Stimulated activated CD4-positive, alpha-beta T cell treated with anti-CD3 and anti-CD28 coated beads, Interleukin-4, amount 100 ng/mL, for 1 hour (primary cell): ENCODE measurements around the gene DYSF.

Experiments used
- DNase-seq: peaks from one replicate; pipeline ENCODE4 v3.0.0-alpha.2; 2020

Gene DYSF

GRCh38 chr2:71503837-71504236 lies 50.5 kb downstream of the DYSF start:
- no peak for DNase-seq

GRCh38 chr2:71504611-71505010 lies 51.2 kb downstream of the DYSF start:
- no peak for DNase-seq

GRCh38 chr2:71505086-71505769 lies 51.9 kb downstream of the DYSF start:
- no peak for DNase-seq

- DNase-seq: no peak
Observed at GRCh38 chr2:71505770-71506140, 52.4 kb downstream of the DYSF start.

GRCh38 chr2:71506222-71507153 lies 53.1 kb downstream of the DYSF start:
- no peak for DNase-seq

DNA sequence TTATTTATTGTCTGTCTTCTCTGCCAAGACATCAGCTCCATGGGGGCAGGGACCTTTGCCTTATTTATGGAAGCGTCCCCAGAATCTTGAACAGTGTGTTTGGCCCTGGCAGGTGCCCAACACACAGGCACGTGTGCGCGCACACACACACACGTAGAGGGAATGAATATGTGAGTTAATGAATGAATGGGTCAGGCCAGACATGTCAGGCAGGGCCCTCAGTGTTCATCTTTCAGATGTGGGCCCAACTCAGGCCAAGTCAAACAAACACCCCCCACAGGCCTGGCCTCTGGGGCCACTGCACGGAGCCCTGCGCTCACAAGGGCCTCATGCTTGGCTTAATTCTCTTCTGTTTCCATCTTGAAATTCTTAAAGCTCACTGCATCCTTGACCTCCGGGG lies 54.1 kb downstream of the DYSF start:
- DNase-seq: no peak

GRCh38 chr2:71510196-71510807 lies 56.9 kb downstream of the DYSF start:
- DNase-seq: peak; percentile 75

DNA sequence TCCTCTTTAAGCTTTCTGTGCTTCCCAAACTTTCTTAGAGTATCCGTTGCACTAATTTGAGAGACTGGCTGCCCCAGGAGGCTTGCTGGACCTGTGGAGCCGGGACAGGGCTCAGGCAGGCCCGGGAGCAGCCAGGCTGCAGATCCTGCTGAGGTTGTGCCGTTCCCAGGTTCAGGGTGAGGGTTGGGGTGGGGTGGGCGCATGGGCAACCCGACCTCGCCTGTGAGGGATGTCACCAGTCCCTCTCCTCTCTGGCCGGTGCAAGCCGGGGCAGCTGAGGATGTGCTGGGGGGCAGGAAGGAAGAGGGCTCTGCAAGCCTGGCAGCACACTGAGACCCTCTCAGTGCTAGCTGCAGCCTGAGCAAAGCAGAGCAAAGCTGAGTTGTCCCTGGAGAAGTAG lies 57.6 kb downstream of the DYSF start:
- DNase-seq: no peak

DNA sequence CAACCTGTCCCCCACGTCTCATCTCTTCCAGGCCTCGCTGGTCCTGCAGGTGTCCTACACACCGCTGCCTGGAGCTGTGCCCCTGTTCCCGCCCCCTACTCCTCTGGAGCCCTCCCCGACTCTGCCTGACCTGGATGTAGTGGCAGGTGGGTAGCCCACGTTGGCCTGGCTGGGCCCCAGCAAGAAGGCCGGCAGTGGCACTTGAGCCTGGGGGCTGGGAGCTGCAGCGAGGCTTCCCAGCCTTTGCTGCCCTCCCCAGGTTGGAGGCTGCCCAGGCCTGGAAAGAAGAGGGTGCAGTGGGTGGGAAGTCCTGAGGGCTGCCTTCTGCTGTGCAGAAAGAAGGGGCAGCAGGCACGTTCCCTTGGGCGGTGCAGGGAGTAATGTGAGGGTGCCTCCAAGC lies 58.4 kb downstream of the DYSF start:
- DNase-seq: no peak

DNA sequence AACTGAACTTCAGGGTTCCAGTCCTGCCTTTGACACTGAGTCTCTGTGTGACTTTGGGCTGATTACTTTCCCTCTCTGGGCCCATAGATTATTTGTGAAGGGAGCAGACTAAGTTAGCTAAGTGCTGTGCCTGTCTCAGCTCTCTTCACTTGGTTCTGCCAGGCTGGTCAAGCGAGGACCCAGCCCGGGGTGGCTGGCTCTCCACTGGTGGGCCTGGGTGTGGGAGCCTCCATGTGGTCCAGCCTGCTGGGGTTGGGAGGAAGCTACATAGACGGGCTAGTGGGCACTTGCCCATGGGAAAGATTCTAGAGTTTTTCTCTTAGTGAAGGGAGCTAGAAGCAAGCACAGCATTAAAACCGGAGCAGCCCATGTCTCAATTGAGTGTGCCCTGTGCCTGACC lies 59.0 kb downstream of the DYSF start:
- no peak for DNase-seq

DNA sequence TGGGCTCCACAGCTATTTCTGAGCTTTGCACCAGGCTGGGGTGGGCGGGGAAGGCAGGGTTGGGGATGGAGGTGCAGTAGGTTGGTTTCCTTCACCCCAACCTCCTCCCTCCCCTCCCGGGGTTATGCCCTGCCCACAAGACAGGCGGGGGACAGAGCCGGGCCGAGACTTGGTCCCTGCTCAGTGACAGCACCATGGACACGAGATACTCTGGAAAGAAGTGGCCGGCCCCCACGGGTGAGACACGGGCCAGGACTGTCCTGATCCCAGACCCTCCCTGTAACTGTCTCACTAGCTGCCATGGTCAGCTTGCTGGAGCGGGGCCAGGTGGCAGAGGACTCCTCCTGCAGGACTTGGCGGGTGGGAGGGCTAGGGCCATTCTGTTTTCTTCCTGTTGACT lies 59.7 kb downstream of the DYSF start:
- no peak for DNase-seq

GRCh38 chr2:71513721-71514120 lies 60.4 kb downstream of the DYSF start:
- no peak for DNase-seq

DNA sequence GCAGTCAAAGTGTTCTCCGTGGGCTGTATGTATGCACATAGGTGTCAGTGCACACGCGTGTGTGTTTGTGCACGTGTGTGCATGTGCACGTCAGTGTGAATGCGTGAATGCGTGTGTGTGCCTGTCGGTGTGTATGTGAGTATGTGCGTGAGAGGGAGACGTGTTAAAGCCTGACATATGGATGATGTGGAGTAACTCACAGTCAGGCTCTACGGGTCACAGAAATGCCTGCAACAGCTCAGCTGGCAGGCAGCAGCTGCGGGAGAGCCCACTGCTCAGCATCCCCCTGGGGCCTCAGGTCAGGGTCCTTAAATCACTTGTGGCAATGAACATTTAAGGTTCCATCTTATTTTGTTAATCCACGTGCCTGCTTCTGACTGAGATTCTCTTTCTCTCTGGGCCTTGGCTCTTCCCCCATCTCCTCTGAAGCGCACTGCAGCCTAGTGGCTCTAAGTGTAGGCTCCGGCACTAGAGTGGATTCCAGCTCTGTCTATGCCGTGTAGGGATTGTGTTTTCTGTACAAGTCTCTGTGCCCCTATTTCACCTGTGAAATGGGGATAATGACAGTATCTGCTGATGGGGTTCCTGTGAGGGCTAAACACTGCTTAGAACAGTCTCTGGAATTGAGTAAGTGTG lies 63.0 kb downstream of the DYSF start:
- no peak for DNase-seq

- DNase-seq: no peak
Observed at GRCh38 chr2:71517851-71518250, 64.5 kb downstream of the DYSF start.

GRCh38 chr2:71521436-71521950 lies 68.1 kb downstream of the DYSF start:
- no peak for DNase-seq

DNA sequence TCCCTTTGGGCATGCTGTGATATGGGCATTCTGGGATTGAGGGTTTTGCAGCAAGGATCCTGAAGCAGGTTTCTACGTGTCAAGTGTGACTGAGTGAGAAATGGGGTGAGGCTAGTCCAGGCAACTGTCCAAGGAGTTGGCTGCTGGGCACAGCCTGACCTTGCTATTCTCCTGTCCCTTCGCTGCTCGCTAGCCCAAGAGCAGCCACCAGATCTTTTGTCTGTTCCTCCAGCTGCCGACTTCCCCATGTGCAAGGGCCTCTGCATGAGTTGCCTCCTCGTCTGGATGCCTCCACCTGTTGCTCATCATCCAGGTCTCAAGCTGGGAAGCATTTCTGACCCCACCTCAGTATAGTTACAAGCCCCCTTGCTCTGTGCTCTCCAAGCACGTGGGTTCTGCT lies 71.1 kb downstream of the DYSF start:
- no peak for DNase-seq

- no peak for DNase-seq
Observed at GRCh38 chr2:71526141-71526540, 72.8 kb downstream of the DYSF start.

DNA sequence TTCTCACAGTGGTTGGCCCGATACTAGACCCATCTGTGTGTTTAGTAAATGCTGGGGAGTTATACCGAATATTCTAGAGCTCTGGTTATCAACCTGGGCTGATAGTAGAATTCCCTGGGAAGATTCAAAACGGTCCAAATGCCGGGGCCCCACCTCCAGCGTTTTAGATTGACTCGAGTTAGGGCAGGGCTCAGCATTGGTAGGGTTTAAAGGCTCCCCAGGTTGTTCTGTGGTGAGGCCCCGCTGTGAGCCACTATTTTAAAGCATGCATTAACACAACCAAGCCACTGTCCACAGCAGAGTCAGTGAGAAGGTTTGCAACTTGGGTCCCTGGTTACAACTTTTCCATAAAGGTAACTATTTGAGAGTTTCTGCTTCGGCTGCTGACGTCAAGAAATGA lies 73.6 kb downstream of the DYSF start:
- DNase-seq: no peak

DNA sequence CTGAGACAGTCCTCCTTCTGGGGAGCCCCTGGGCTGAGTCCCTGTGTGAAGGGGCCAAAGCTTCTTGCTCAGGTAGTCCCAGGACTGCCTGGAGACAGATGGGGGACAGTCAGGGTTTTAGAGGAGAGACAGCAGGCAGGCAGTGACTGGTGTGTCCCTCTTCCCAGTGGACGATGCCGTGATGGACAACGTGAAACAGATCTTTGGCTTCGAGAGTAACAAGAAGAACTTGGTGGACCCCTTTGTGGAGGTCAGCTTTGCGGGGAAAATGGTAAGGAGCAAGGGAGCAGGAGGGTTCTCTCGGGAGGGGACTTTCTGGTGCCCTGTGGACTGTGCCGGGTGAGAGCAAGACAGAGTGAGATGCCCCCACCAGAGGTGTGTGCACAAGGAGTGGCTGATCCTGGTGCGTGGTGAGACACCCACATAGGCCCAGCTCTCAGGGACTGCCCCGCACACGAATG lies 74.8 kb downstream of the DYSF start:
- no peak for DNase-seq

- DNase-seq: no peak
Observed at GRCh38 chr2:71528749-71529148, 75.4 kb downstream of the DYSF start.

DNA sequence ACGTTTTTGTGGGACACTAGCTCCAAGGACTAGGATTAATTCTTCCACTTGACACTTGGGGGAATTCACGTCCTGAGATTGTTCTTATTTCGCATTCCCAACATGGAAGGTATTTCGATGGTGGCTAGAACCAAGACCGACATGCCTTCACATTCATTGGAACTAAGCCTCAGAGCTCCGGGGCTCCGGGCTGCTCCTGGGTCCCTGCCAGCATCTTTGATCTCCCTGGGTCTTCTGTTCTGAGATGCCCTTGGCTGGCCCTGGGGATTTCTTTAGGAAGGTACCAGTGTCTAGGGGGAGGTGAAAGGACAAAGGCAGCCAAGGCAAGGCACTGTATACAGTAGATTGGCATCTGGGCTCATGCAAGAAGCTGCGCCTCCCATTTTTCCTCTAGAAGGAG lies 76.8 kb downstream of the DYSF start:
- no peak for DNase-seq

DNA sequence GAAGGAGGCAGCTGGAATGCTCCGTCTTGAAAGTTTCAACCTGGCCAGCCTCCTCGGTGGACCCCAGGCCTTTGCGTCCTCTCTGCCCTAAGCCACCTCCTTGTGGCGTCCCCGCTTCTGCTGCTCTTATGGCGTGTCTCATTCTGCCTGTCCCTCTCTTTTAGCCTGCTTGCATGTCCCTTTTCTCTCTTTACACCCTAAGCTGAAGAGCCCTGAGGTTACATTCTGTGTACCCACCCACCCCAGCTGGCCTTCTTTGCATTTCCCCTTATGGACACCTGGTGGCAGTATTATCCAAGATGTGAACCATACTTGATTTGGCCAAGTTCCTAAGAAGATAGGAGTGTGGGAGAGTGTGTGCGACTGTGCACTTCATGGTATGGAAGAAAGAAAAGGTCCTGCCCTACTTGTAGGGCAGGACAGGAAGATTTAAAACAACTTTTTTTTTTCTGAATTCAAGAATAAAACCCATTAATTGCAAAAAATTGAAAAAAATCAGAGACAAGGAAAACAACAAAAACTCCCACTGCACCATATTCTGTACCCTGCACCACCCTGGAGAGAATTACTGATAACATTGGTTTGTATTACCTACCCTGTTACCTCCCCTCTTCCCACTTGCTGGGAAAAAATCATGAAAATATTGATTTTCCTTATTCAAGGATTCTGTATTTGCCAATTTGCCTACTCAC lies 77.4 kb downstream of the DYSF start:
- DNase-seq: no peak
